CD4-positive, alpha-beta T cell treated with Interleukin-1 beta for 1 hour (primary cell): Measurements from ENCODE around the gene EIF4A2.
A peak's percentile ranks its signal among the peaks of the same experiment; 100 is the strongest.

Experiments
- DNase-seq, 2 donors: peaks; one replicate each; pipeline ENCODE4 v3.0.0-alpha.2; 2020 to 2022

EIF4A2 gene

GRCh38 chr3:186783058-186783730 lies at the start of gene EIF4A2:
TSS of gene EIF4A2 (plus strand) at chr3:186783577. CDS start at chr3:186783611, 34 bp downstream.
- DNase-seq: peak; percentile 91 to 93

GRCh38 chr3:186742618-186743380 lies 40.6 kb upstream of the EIF4A2 start:
- DNase-seq: no peak

- no peak for DNase-seq
Observed at GRCh38 chr3:186743666-186744065, 39.7 kb upstream of the EIF4A2 start.

GRCh38 chr3:186746008-186746407 lies 37.4 kb upstream of the EIF4A2 start:
- DNase-seq: peak in 1 of 2 donors; percentile 37

GRCh38 chr3:186750316-186750715 lies 33.1 kb upstream of the EIF4A2 start:
- DNase-seq: no peak

GRCh38 chr3:186751480-186751879 lies 31.9 kb upstream of the EIF4A2 start:
- DNase-seq: no peak

- no peak for DNase-seq
Observed at GRCh38 chr3:186754006-186754405, 29.4 kb upstream of the EIF4A2 start.

- DNase-seq: no peak
Observed at GRCh38 chr3:186754871-186755270, 28.5 kb upstream of the EIF4A2 start.

GRCh38 chr3:186757214-186757613 lies 26.2 kb upstream of the EIF4A2 start:
- DNase-seq: no peak

- DNase-seq: no peak
Observed at GRCh38 chr3:186757686-186758220, 25.6 kb upstream of the EIF4A2 start.

- no peak for DNase-seq
Observed at GRCh38 chr3:186759231-186759930, 24.0 kb upstream of the EIF4A2 start.

GRCh38 chr3:186760141-186760833 lies 23.1 kb upstream of the EIF4A2 start:
- no peak for DNase-seq

GRCh38 chr3:186760897-186761447 lies 22.4 kb upstream of the EIF4A2 start:
- no peak for DNase-seq

GRCh38 chr3:186772281-186772694 lies 11.1 kb upstream of the EIF4A2 start:
- peak in 1 of 2 donors; percentile 5 for DNase-seq

- peak; percentile 63 to 73 for DNase-seq
Observed at GRCh38 chr3:186772701-186773417, 10.5 kb upstream of the EIF4A2 start.

GRCh38 chr3:186775999-186776398 lies 7.4 kb upstream of the EIF4A2 start:
- DNase-seq: no peak

- no peak for DNase-seq
Observed at GRCh38 chr3:186779204-186779603, 4.2 kb upstream of the EIF4A2 start.

- DNase-seq: no peak
Observed at GRCh38 chr3:186782542-186783057, 777 bp upstream of the EIF4A2 start.

GRCh38 chr3:186783731-186784515 lies 546 bp downstream of the EIF4A2 start:
- peak; percentile 83 to 84 for DNase-seq

- DNase-seq: peak in 1 of 2 donors; percentile 6
Observed at GRCh38 chr3:186784820-186785494, 1.6 kb downstream of the EIF4A2 start.
